IMR-90 (cell line): ENCODE measurements around the gene ASTE1.

Experiments
- CHD1 ChIP-seq: IDR thresholded peaks from 2 replicates; pipeline ENCODE4 v1.6.1; 2012; ENCODE audit warnings: low read depth, low read length, improper control_type of control experiment
- CTCF ChIP-seq: conservative IDR thresholded peaks from 2 replicates; pipeline ENCODE4 v1.5.1; 2012; ENCODE audit warnings: mild to moderate bottlenecking, low read depth, low read length, improper control_type of control experiment
- FOS ChIP-seq: fragments of 150-350 bp; IDR thresholded peaks from 2 replicates; pipeline ENCODE4 v1.6.1; 2016; ENCODE audit warnings: low read depth, low read length
- MAFK ChIP-seq: IDR thresholded peaks from 2 replicates; pipeline ENCODE4 v1.6.1; 2012; ENCODE audit warnings: low read depth, low read length, improper control_type of control experiment
- MAZ ChIP-seq: IDR thresholded peaks from 2 replicates; pipeline ENCODE4 v1.6.1; 2012; ENCODE audit warnings: low read depth, mild to moderate bottlenecking, low read length, improper control_type of control experiment, moderate library complexity, borderline replicate concordance
- POLR2A ChIP-seq: IDR thresholded peaks from 2 replicates; pipeline ENCODE4 v1.6.1; 2012; ENCODE audit warnings: mild to moderate bottlenecking, low read depth, low read length
- RAD21 ChIP-seq: IDR thresholded peaks from 2 replicates; pipeline ENCODE4 v1.6.1; 2012; ENCODE audit warnings: low read length, improper control_type of control experiment
- RCOR1 ChIP-seq: IDR thresholded peaks from 2 replicates; pipeline ENCODE4 v1.6.1; 2012; ENCODE audit warnings: mild to moderate bottlenecking, low read length, improper control_type of control experiment; ENCODE audit not compliant: insufficient replicate concordance
- SMC3 ChIP-seq: fragments of 150-350 bp; IDR thresholded peaks from 2 replicates; pipeline ENCODE4 v1.6.1; 2016; ENCODE audit warnings: low read depth, mild to moderate bottlenecking, antibody characterized with exemption, low read length, moderate library complexity
- USF2 ChIP-seq: fragments of 150-350 bp; IDR thresholded peaks from 2 replicates; pipeline ENCODE4 v1.6.1; 2017; ENCODE audit warnings: mild to moderate bottlenecking, antibody characterized with exemption, low read length, low read depth
- TF ChIP-seq, protein P1 (sequence below): fragments of 150-350 bp; IDR thresholded peaks from 2 replicates; pipeline ENCODE4 v1.6.1; 2016; ENCODE audit warnings: low read depth, mild to moderate bottlenecking, low read length, moderate library complexity, borderline replicate concordance

- no peak for TF ChIP-seq USF2
- no peak for TF ChIP-seq SMC3
- TF ChIP-seq POLR2A, result no peak
- TF ChIP-seq CTCF, result no peak
- no peak for TF ChIP-seq MAZ
- no peak for TF ChIP-seq MAFK
- TF ChIP-seq FOS, result no peak
- no peak for TF ChIP-seq CHD1
- TF ChIP-seq, protein P1, sequence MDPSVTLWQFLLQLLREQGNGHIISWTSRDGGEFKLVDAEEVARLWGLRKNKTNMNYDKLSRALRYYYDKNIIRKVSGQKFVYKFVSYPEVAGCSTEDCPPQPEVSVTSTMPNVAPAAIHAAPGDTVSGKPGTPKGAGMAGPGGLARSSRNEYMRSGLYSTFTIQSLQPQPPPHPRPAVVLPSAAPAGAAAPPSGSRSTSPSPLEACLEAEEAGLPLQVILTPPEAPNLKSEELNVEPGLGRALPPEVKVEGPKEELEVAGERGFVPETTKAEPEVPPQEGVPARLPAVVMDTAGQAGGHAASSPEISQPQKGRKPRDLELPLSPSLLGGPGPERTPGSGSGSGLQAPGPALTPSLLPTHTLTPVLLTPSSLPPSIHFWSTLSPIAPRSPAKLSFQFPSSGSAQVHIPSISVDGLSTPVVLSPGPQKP, result no peak
- TF ChIP-seq RAD21, result no peak
- TF ChIP-seq RCOR1, result no peak
Observed at GRCh38 chr3:130976706-130977105, 49.9 kb downstream of the ASTE1 start.
